HCT116 (cell line): ENCODE data around the gene SLC17A2. TPM values are rescaled to one million over a fixed set of nuclear protein-coding genes. Genes with fewer than 3 reads are reported as not detected.
A peak's percentile ranks its signal among the peaks of the same experiment; 100 is the strongest.

Source experiments
- ATAC-seq: fragments of 200-7000 bp; cut with Tn5 transposase; 2 replicates; pipeline ENCODE4 v1.9.1; 2020; ENCODE audit warnings: mild to moderate bottlenecking, moderate library complexity
- BruUV-seq: library from RNA; stranded (reverse); fragments of 400-500 nt; replicated peaks from 2 replicates; lab custom pipeline; 2021; lab: Mats Ljungman, UMichigan
- CTCF ChIA-PET: fragments of 300-600 bp; sonication (Branson Sonifier 250); formaldehyde crosslinking; loops from one replicate; lab custom pipeline; 2021; ENCODE audit warnings: antibody characterized with exemption; lab: Charles Lee
- POLR2A ChIA-PET: fragments of 300-600, 350-600 bp; sonication (Branson Sonifier 250); formaldehyde crosslinking; loops from one replicate; lab custom pipeline; 2021; ENCODE audit warnings: antibody characterized with exemption; lab: Charles Lee
- RAD21 ChIA-PET, 2 experiments: fragments of 300-600 bp; sonication (Branson Sonifier 250); formaldehyde crosslinking; loops; one replicate each; lab custom pipeline; 2023; ENCODE audit warnings: low total read pairs in 2 of 2; ENCODE audit not compliant: uncharacterized antibody in 2 of 2, unreplicated experiment in 2 of 2, low non-redundant PET in 1 of 2; lab: Charles Lee
- DNase-seq: peaks from one replicate; pipeline ENCODE4 v3.0.0-alpha.2; 2010; ENCODE audit warnings: low read depth, low spot score
- H2AFZ ChIP-seq: fragments of 200-600 bp; shearing (Covaris generic), sonication (generic); 2 replicates; pipeline ENCODE4 v1.6.1; 2017; ENCODE audit warnings: low read depth, mixed run types, mixed read lengths, antibody characterized with exemption, low read length; ENCODE audit not compliant: poor library complexity, severe bottlenecking
- H3K27ac ChIP-seq: 2 replicates; pipeline ENCODE4 v1.5.1; 2012; ENCODE audit warnings: low read depth, low read length
- H3K27me3 ChIP-seq: fragments of 200-600 bp; sonication (generic); 2 replicates; pipeline ENCODE4 v1.6.1; 2016; ENCODE audit warnings: mixed run types, low read length, mixed read lengths; ENCODE audit not compliant: insufficient read depth
- H3K36me3 ChIP-seq, 2 experiments: fragments of 200-500 bp in 1 of 2; fragments of 200-600 bp in 1 of 2; sonication (Bioruptor generic) in 1 of 2; sonication (generic) in 1 of 2; 2 replicates each; pipeline versions ENCODE4 v1.5.1 to v1.6.1; 2014 to 2016; ENCODE audit warnings: low read length in 2 of 2, inconsistent platforms in 1 of 2, mixed read lengths in 1 of 2, mixed run types in 1 of 2; ENCODE audit not compliant: insufficient read depth in 2 of 2, control insufficient read depth in 1 of 2
- H3K4me1 ChIP-seq, 2 experiments: fragments of 200-600 bp in 1 of 2; sonication (generic) in 1 of 2; 2 replicates each; pipeline versions ENCODE4 v1.5.1 to v1.6.1; 2012 to 2017; ENCODE audit warnings: low read length in 2 of 2, inconsistent platforms in 1 of 2, mild to moderate bottlenecking in 1 of 2, mixed read lengths in 1 of 2, mixed run types in 1 of 2, moderate library complexity in 1 of 2; ENCODE audit not compliant: insufficient read depth in 2 of 2, control insufficient read depth in 1 of 2
- H3K4me2 ChIP-seq: fragments of 200-600 bp; sonication (generic); 2 replicates; pipeline ENCODE4 v1.6.1; 2017; ENCODE audit warnings: mixed run types, low read length, mixed read lengths
- H3K4me3 ChIP-seq, 2 experiments: fragments of 200-600 bp in 1 of 2; sonication (generic) in 1 of 2; replicated peaks in 1 of 2; 2 replicates each; pipeline ENCODE4 v1.5.1; 2011 to 2016; ENCODE audit warnings: low read length in 2 of 2, control low read depth in 1 of 2, low read depth in 1 of 2, mild to moderate bottlenecking in 1 of 2, mixed read lengths in 1 of 2, mixed run types in 1 of 2
- H3K79me2 ChIP-seq: fragments of 200-600 bp; sonication (generic); 2 replicates; pipeline ENCODE4 v1.6.1; 2017; ENCODE audit warnings: mild to moderate bottlenecking, mixed run types, low read length, moderate library complexity, mixed read lengths; ENCODE audit not compliant: insufficient read depth
- H3K9ac ChIP-seq: fragments of 200-600 bp; sonication (generic); 2 replicates; pipeline ENCODE4 v1.6.1; 2016; ENCODE audit warnings: low read length, mixed read lengths
- H3K9me2 ChIP-seq: fragments of 200-600 bp; sonication (generic), shearing (Covaris generic); 2 replicates; pipeline ENCODE4 v1.6.1; 2017; ENCODE audit warnings: mixed run types, mild to moderate bottlenecking, moderate library complexity; ENCODE audit not compliant: insufficient read depth
- H3K9me3 ChIP-seq, 2 experiments: fragments of 200-500 bp in 1 of 2; fragments of 200-600 bp in 1 of 2; sonication (Bioruptor generic) in 1 of 2; sonication (generic) in 1 of 2; 2 replicates each; pipeline ENCODE4 v1.6.1; 2014 to 2017; ENCODE audit warnings: low read length in 2 of 2, mixed read lengths in 2 of 2, inconsistent platforms in 1 of 2, low read depth in 1 of 2, mild to moderate bottlenecking in 1 of 2, mixed run types in 1 of 2, moderate library complexity in 1 of 2; ENCODE audit not compliant: control insufficient read depth in 1 of 2, insufficient read depth in 1 of 2
- H4K20me1 ChIP-seq: fragments of 200-600 bp; sonication (generic), shearing (Covaris generic); 2 replicates; pipeline ENCODE4 v1.6.1; 2017; ENCODE audit warnings: mixed run types, mild to moderate bottlenecking, moderate library complexity; ENCODE audit not compliant: insufficient read depth
- ATF3 ChIP-seq: IDR thresholded peaks from 2 replicates; pipeline ENCODE4 v1.6.1; 2012
- ELF1 ChIP-seq: IDR thresholded peaks from 2 replicates; pipeline ENCODE4 v1.6.1; 2012; ENCODE audit warnings: low read depth, borderline replicate concordance
- MAX ChIP-seq: IDR thresholded peaks from 2 replicates; pipeline ENCODE4 v1.6.1; 2012
- POLR2AphosphoS5 ChIP-seq: IDR thresholded peaks from 2 replicates; pipeline ENCODE4 v1.6.1; 2011; ENCODE audit warnings: mild to moderate bottlenecking, low read depth, low read length, moderate library complexity
- SIN3A ChIP-seq: IDR thresholded peaks from 2 replicates; pipeline ENCODE4 v1.6.1; 2012; ENCODE audit warnings: low read depth
- SP1 ChIP-seq: IDR thresholded peaks from 2 replicates; pipeline ENCODE4 v1.6.1; 2012; ENCODE audit warnings: low read depth
- YY1 ChIP-seq: IDR thresholded peaks from 2 replicates; pipeline ENCODE4 v1.6.1; 2011; ENCODE audit warnings: low read length, low read depth, moderate library complexity, mild to moderate bottlenecking; ENCODE audit not compliant: insufficient replicate concordance; ENCODE audit errors: extremely low read depth
- intact Hi-C: fragments of 100-400 bp; cut with micrococcal nuclease; formaldehyde crosslinking; loops from 2 replicates; pipeline ENCODE4 v1.10.0; 2022
- total RNA-seq: library from RNA; stranded (reverse); gene quantifications from one replicate; pipeline ENCODE4 v1.2.1, GENCODE V29; 2021; ENCODE audit not compliant: unreplicated experiment

Gene SLC17A2
- total RNA-seq, 1 experiment from 2014 or later, result not detected

GRCh38 chr6:25962149-25963127, 31.9 kb upstream of the SLC17A2 start, which contains the start of gene TRIM38:
Gene TRIM38, plus strand, starts transcription at chr6:25962802. Its CDS starts 3,721 bp downstream, at chr6:25966523.
- POLR2A ChIA-PET, result interaction anchor here (1.1 to 1.7 kb wide), 4 partner anchors 9 to 59 kb away, joined by 4 to 5 read pairs (median 4); a partner anchor contains a TSS
- H3K27ac ChIP-seq, result peak within 1 kb of the TSS; percentile 57

More at GRCh38 chr6:25962149-25963127, 31.9 kb upstream of the SLC17A2 start, which contains the start of gene TRIM38:
- Histone ChIP-seq H3K27me3 (no peaks in the 10 kb centered on the region), H3K4me2 (peak within 1 kb of the TSS; percentile 82), H3K9ac (peak within 1 kb of the TSS; percentile 66), H3K36me3 (peaks cover 6 to 9% of the 10 kb centered on the region in 2 experiments; a peak in 3 of 4 replicates), H3K79me2 (no peaks in the 10 kb centered on the region), H4K20me1 (no peaks in the 10 kb centered on the region), H3K9me2 (no peaks in the 10 kb centered on the region), H2AFZ (peak within 1 kb of the TSS; percentile 95), H3K4me3 (peak within 1 kb of the TSS; percentile 62 to 63), H3K4me1 (peaks cover 18 to 29% of the 10 kb centered on the region in 2 experiments), H3K9me3 (peaks cover 3 to 7% of the 10 kb centered on the region in 2 experiments; a peak in 2 of 4 replicates)
- CTCF ChIA-PET, result interaction anchor here (2.1 kb wide), 1 partner anchor 31 kb away, joined by 15 read pairs; no protein-coding TSS in a partner anchor
- peak; percentile 54 for DNase-seq
- BruUV-seq, result TSS peak; percentile 91
- RAD21 ChIA-PET, result no interaction called here
- intact Hi-C loops, result no loop called here
- peak; percentile 76 for ATAC-seq
- TF ChIP-seq ATF3, result no peak
- peak; percentile 72 for TF ChIP-seq ELF1
- TF ChIP-seq MAX, result no peak
- TF ChIP-seq SP1, result peak; percentile 23
- peak; percentile 97 for TF ChIP-seq POLR2AphosphoS5
- peak; percentile 71; the same call in 1 of the 2 replicates for TF ChIP-seq SIN3A
- peak; percentile 47 for TF ChIP-seq YY1
